Liver (tissue), 9 donors: ENCODE measurements around the gene NCDN. TPM values are rescaled to one million over a fixed set of nuclear protein-coding genes. Genes with fewer than 3 reads are reported as not detected.

ENCODE experiments used
- DNase-seq: peaks from one replicate; pipeline ENCODE4 v3.0.0-alpha.2; 2017; ENCODE audit warnings: low spot score
- H3K27ac ChIP-seq, 2 donors: one replicate each; pipeline ENCODE4 v1.7.0; 2013; ENCODE audit warnings: inconsistent platforms in 2 of 2, low read length in 2 of 2, control low read depth in 1 of 2, low read depth in 1 of 2, mild to moderate bottlenecking in 1 of 2
- H3K27me3 ChIP-seq, 4 donors: one replicate each; pipeline versions ENCODE4 v1.6.1 to v1.7.0; 2013; ENCODE audit warnings: low read length in 3 of 4, inconsistent platforms in 1 of 4, mild to moderate bottlenecking in 1 of 4, moderate library complexity in 1 of 4; ENCODE audit not compliant: control insufficient read depth in 4 of 4, insufficient read depth in 4 of 4
- H3K36me3 ChIP-seq, 4 donors: one replicate each; pipeline versions ENCODE4 v1.6.1 to v1.7.0; 2013; ENCODE audit warnings: low read length in 3 of 4, mild to moderate bottlenecking in 3 of 4, low read depth in 1 of 4, moderate library complexity in 1 of 4; ENCODE audit not compliant: control insufficient read depth in 4 of 4, insufficient read depth in 3 of 4
- H3K4me1 ChIP-seq, 4 donors: one replicate each; pipeline versions ENCODE4 v1.6.1 to v1.7.0; 2013; ENCODE audit warnings: low read length in 3 of 4, mild to moderate bottlenecking in 3 of 4, moderate library complexity in 1 of 4; ENCODE audit not compliant: control insufficient read depth in 4 of 4, insufficient read depth in 4 of 4
- H3K4me3 ChIP-seq, 3 donors: one replicate each; pipeline versions ENCODE4 v1.6.1 to v1.7.0; 2013; ENCODE audit warnings: low read length in 3 of 3, control low read depth in 1 of 3, low read depth in 1 of 3, mild to moderate bottlenecking in 1 of 3
- H3K9ac ChIP-seq, 2 donors: one replicate each; pipeline ENCODE4 v1.7.0; 2013; ENCODE audit warnings: low read length in 2 of 2, mild to moderate bottlenecking in 2 of 2, moderate library complexity in 2 of 2, control low read depth in 1 of 2, low read depth in 1 of 2
- H3K9me3 ChIP-seq, 4 donors: one replicate each; pipeline versions ENCODE4 v1.6.1 to v1.7.0; 2013; ENCODE audit warnings: low read length in 3 of 4; ENCODE audit not compliant: control insufficient read depth in 4 of 4
- ATF3 ChIP-seq: IDR thresholded peaks from 2 replicates; pipeline ENCODE4 v1.6.1; 2016; ENCODE audit warnings: antibody characterized with exemption
- CTCF ChIP-seq: fragments of 150-350 bp; IDR thresholded peaks from 2 replicates; pipeline ENCODE4 v1.5.1; 2017; ENCODE audit warnings: improper control_type of control experiment, low read depth, low read length; ENCODE audit not compliant: missing input control
- EGR1 ChIP-seq, 2 donors: IDR thresholded peaks; 2 replicates each; pipeline ENCODE4 v1.6.1; 2016 to 2018; ENCODE audit warnings: antibody characterized with exemption in 2 of 2, low read depth in 2 of 2
- FOXA1 ChIP-seq: IDR thresholded peaks from 2 replicates; pipeline ENCODE4 v1.6.1; 2016; ENCODE audit warnings: antibody characterized with exemption
- FOXA2 ChIP-seq: IDR thresholded peaks from 2 replicates; pipeline ENCODE4 v1.6.1; 2016; ENCODE audit warnings: antibody characterized with exemption
- GABPA ChIP-seq, 2 donors: IDR thresholded peaks in 1 of 2; conservative IDR thresholded peaks in 1 of 2; 2 replicates each; pipeline ENCODE4 v1.6.1; 2016; ENCODE audit warnings: antibody characterized with exemption in 2 of 2, mild to moderate bottlenecking in 1 of 2, moderate library complexity in 1 of 2
- HNF4A ChIP-seq, 2 donors: conservative IDR thresholded peaks; 2 replicates each; pipeline ENCODE4 v1.6.1; 2016; ENCODE audit warnings: antibody characterized with exemption in 2 of 2, mild to moderate bottlenecking in 2 of 2
- HNF4G ChIP-seq: IDR thresholded peaks from 2 replicates; pipeline ENCODE4 v1.6.1; 2016; ENCODE audit warnings: antibody characterized with exemption
- JUND ChIP-seq, 2 donors: IDR thresholded peaks; 2 replicates each; pipeline ENCODE4 v1.6.1; 2016; ENCODE audit warnings: antibody characterized with exemption in 2 of 2
- MAX ChIP-seq: IDR thresholded peaks from 2 replicates; pipeline ENCODE4 v1.6.1; 2016; ENCODE audit warnings: antibody characterized with exemption
- NR2F2 ChIP-seq: IDR thresholded peaks from 2 replicates; pipeline ENCODE4 v1.6.1; 2016; ENCODE audit warnings: antibody characterized with exemption
- RAD21 ChIP-seq, 2 donors: IDR thresholded peaks; 2 replicates each; pipeline ENCODE4 v1.6.1; 2016; ENCODE audit warnings: antibody characterized with exemption in 2 of 2, mild to moderate bottlenecking in 2 of 2
- REST ChIP-seq: IDR thresholded peaks from 2 replicates; pipeline ENCODE4 v1.6.1; 2016; ENCODE audit warnings: antibody characterized with exemption, mild to moderate bottlenecking
- RXRA ChIP-seq, 2 donors: IDR thresholded peaks; 2 replicates each; pipeline ENCODE4 v1.6.1; 2017 to 2018; ENCODE audit warnings: antibody characterized with exemption in 2 of 2, mild to moderate bottlenecking in 1 of 2
- SP1 ChIP-seq: IDR thresholded peaks from 2 replicates; pipeline ENCODE4 v1.6.1; 2018; ENCODE audit warnings: antibody characterized with exemption, mild to moderate bottlenecking
- TAF1 ChIP-seq: conservative IDR thresholded peaks from 2 replicates; pipeline ENCODE4 v1.6.1; 2016; ENCODE audit warnings: antibody characterized with exemption, mild to moderate bottlenecking
- YY1 ChIP-seq: IDR thresholded peaks from 2 replicates; pipeline ENCODE4 v1.6.1; 2016; ENCODE audit warnings: antibody characterized with exemption, mild to moderate bottlenecking
- ZBTB33 ChIP-seq: IDR thresholded peaks from 2 replicates; pipeline ENCODE4 v1.6.1; 2016; ENCODE audit warnings: antibody characterized with exemption
- WGBS: extraction: QIAGEN DNeasy Blood & Tissue Kit; methylation state at CpG from one replicate; pipeline ENCODE4 v1.1.7; 2013; 5-methylcytosine and 5-hydroxymethylcytosine counted together
- polyA plus RNA-seq, 2 donors: library from polyadenylated mRNA; stranded (reverse) in 1 of 2; unstranded in 1 of 2; fragments of 200-250 nt in 1 of 2; fragments of >200 nt in 1 of 2; fragmentation: Nextera tagmentation in 1 of 2; extraction: Ambion mirVana in 1 of 2; gene quantifications; one replicate each; pipeline versions ENCODE4 v1.2.1 to v1.2.3, GENCODE V29; 2013 to 2015
- total RNA-seq, 2 donors: library from RNA; depleted of rRNA; stranded (reverse); fragments of >200 nt; gene quantifications; one replicate each; pipeline ENCODE4 v1.2.3, GENCODE V29; 2014
- donor health status: healthy.
- donor health status: healthy.
- donor health status: healthy.
- donor health status: healthy.
- donor health status: healthy.

Gene NCDN
- total and polyA plus RNA-seq, 4 donors = 2.7 to 7.9 (median 5.6) TPM

- WGBS = 78% methylated on average over 1 of the region's 1 CpG
- H3K4me3 ChIP-seq = no peak overlapping the region
- H3K27me3 ChIP-seq = peaks cover 0 to 6% (median 3%) of the 10 kb centered on the region in 4 donors
- peaks cover 0 to 3% (median 0%) of the 10 kb centered on the region in 4 donors for H3K36me3 ChIP-seq
- H3K27ac ChIP-seq = no peak overlapping the region
- peaks cover 0 to 7% (median 3%) of the 10 kb centered on the region in 4 donors for H3K4me1 ChIP-seq
- no peaks in the 10 kb centered on the region for H3K9me3 ChIP-seq
- no peak for TF ChIP-seq EGR1 (IDR thresholded peaks at IDR 0.05; ENCODE audit: low read depth in 2 of 2)
- TF ChIP-seq HNF4G = no peak
- TF ChIP-seq MAX = no peak
- TF ChIP-seq GABPA (IDR thresholded peaks at IDR 0.05 in 1 of 2, conservative IDR thresholded peaks at IDR 0.05 in 1 of 2) = no peak
- TF ChIP-seq TAF1 = no peak
- no peak for TF ChIP-seq FOXA2
- no peak for TF ChIP-seq FOXA1
- TF ChIP-seq YY1 = no peak
- TF ChIP-seq RXRA (IDR thresholded peaks at IDR 0.05) = no peak
- DNase-seq = no peak
- no peak overlapping the region for H3K9ac ChIP-seq
These were observed 12.3 kb downstream of the NCDN start for GRCh38 chr1:35569936-35570335.

- peaks cover 0 to 2% (median 0%) of the 10 kb centered on the region in 4 donors for H3K36me3 ChIP-seq
- peaks cover 0 to 7% (median 3%) of the 10 kb centered on the region in 4 donors for H3K4me1 ChIP-seq
- no peak for DNase-seq
- TF ChIP-seq ATF3 (no peak), FOXA2 (no peak), EGR1 (IDR thresholded peaks at IDR 0.05; ENCODE audit: low read depth in 2 of 2) (no peak), JUND (IDR thresholded peaks at IDR 0.05) (no peak), TAF1 (no peak), HNF4G (no peak), YY1 (no peak), ZBTB33 (no peak), MAX (no peak), REST (no peak), RAD21 (IDR thresholded peaks at IDR 0.05) (no peak), GABPA (IDR thresholded peaks at IDR 0.05 in 1 of 2, conservative IDR thresholded peaks at IDR 0.05 in 1 of 2) (no peak), HNF4A (conservative IDR thresholded peaks at IDR 0.05) (no peak), FOXA1 (no peak), NR2F2 (no peak), CTCF (no peak), SP1 (no peak), RXRA (IDR thresholded peaks at IDR 0.05) (no peak)
- 90% methylated on average over 10 of the region's 10 CpGs for WGBS
- H3K9ac ChIP-seq = no peak overlapping the region
- no peaks in the 10 kb centered on the region for H3K9me3 ChIP-seq
- H3K27ac ChIP-seq = no peak overlapping the region
- peaks cover 0 to 6% (median 3%) of the 10 kb centered on the region in 4 donors for H3K27me3 ChIP-seq
- H3K4me3 ChIP-seq = no peak overlapping the region
These were observed 13.1 kb downstream of the NCDN start for GRCh38 chr1:35570589-35571137.
